T-helper 9 cell (primary cell): ENCODE measurements around the gene LDHD.
"Not testable (repeated sequence)": the region's sequence is repeated elsewhere in the genome, so short reads cannot be mapped to it uniquely, and the experiment has no call there.

ENCODE experiments used
- DNase-seq: peaks from one replicate; pipeline ENCODE4 v3.0.0-alpha.2; 2020

The LDHD gene

GRCh38 chr16:75099075-75099667 is 17.4 kb downstream of the LDHD start:
- no peak for DNase-seq

GRCh38 chr16:75097941-75098901 is 18.4 kb downstream of the LDHD start:
- peak; percentile 67 for DNase-seq

- no peak for DNase-seq
Measured at GRCh38 chr16:75097191-75097761, 19.3 kb downstream of the LDHD start.

DNA sequence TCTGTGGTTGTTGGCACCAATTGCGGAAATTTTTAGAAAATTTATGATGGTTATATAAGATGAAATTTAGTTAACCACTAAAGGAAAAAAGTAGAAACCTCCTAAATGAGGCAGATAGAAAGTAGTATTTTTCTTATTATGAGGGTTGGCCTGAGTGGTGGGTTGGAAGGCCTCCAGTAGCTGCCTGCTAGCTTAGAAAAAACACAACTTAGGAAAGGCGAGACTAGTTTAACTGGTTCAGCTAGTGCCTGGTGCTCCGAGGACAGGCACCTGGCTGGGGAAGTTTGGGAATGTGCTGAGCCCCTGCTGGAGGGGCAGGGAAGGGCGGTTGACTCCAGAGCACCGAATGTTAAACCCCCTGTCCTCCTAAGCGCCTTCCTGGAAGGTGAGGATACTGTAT is 19.9 kb downstream of the LDHD start:
- no peak for DNase-seq

DNA sequence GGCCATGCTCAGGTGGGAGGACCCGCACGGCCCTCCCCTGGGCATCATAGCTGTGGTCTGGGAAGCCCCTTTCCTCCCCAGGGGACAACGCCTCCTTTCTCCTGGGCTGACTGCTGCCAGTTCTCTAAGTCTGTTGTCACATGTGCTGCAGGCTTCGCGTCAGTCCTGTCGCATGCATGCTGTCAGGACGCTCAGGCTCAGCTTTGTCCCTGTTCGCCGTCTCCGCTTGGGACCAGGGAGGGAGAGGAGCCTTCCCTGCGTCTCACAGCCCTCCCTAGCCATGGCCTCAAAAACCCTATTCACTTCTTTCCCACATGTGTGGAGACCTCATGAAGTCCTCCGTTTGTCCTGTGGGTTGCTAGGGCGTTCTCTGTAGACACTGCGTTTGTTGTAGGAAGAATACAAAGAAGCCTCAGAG is 21.4 kb downstream of the LDHD start:
- DNase-seq: no peak

- no peak for DNase-seq
Measured at GRCh38 chr16:75093598-75094540, 22.7 kb downstream of the LDHD start.

GRCh38 chr16:75092777-75093176 is 23.8 kb downstream of the LDHD start:
- DNase-seq: no peak

DNA sequence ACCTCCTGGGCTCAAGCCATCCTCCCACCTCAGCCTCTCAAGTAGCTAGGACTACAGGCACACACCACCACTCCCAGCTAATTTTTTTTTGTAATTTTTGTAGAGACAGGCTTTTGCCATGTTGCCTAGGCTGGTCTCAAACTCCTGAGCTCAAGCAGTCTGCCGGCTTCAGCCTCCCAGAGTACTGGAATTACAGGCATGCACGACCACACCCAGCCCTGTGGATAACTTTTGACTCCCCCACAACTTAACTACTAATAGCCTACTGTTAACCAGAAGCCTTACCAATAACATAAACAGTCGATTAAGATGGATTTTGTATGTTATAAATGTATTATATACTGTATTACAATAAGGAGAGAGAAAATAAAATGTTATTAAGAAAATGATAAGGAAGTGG is 25.0 kb downstream of the LDHD start:
- DNase-seq: not testable (repeated sequence)

DNA sequence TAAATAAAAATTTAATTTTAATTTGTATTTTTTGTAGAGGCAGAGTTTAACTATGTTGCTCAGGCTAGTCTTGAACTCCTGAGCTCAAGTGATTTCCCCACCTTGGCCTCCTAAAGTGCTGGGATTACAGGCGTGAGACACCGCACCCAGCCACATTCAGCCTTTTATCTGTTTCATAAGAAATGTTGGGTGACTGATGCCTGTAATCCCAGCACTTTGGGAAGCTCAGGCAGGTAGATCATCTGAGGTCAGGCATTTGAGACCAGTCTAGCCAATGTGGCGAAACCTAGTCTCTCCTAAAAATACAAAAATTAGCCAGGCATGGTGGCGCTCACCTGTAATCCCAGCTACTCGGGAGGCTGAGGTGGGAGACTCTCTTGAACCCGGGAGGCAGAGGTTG is 25.7 kb downstream of the LDHD start:
- not testable (repeated sequence) for DNase-seq

- no peak for DNase-seq
Measured at GRCh38 chr16:75089486-75090202, 26.9 kb downstream of the LDHD start.

GRCh38 chr16:75088934-75089333 is 27.6 kb downstream of the LDHD start:
- DNase-seq: no peak

DNA sequence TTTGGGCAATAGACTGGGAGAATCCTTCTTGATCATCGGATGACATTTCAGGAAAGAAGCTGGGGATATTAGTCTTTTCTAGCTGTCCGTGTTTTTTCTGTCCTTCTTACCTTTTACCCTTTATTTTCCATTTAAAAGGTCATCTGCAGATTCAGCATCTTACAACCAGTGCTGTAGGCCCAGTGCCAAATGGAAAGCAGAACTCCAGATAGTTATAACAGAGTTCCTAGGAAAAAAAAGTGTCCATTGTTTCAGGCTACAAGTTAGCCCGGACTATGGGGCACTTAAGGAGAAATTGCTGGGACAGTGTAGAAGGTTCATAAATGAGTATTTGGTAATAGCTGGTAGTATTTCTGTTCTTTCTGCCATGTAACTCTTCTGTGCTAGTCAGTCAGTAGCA is 28.4 kb downstream of the LDHD start:
- no peak for DNase-seq

DNA sequence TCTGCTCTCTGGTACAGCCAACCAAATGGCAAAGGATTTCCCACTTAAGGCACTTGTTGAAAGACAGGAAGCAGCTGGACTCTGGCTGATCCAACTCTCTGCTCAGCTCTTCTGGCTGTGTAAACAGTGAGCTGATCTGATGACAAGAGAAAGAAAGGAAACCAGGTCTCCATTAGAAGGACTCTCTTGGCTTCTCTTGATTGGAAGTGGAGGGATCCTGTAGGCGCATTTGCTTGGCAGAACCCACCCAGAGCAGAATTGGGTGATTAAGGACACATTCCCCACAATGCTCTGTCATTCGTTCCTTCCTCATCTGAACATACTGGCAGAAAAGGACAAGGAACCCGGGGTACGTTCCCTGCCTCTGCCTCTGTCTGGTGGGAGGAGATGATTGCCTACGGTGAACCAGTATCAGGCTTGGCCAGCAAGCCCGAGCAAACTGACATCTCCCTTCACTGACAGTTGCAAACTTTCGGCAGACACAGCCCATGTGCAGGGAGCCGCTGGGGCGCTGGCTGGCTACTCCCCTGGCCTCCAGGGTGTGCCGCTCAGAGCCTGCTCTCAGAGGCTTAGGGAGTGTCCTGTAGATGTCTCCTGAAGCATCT is 29.1 kb downstream of the LDHD start:
- no peak for DNase-seq

DNA sequence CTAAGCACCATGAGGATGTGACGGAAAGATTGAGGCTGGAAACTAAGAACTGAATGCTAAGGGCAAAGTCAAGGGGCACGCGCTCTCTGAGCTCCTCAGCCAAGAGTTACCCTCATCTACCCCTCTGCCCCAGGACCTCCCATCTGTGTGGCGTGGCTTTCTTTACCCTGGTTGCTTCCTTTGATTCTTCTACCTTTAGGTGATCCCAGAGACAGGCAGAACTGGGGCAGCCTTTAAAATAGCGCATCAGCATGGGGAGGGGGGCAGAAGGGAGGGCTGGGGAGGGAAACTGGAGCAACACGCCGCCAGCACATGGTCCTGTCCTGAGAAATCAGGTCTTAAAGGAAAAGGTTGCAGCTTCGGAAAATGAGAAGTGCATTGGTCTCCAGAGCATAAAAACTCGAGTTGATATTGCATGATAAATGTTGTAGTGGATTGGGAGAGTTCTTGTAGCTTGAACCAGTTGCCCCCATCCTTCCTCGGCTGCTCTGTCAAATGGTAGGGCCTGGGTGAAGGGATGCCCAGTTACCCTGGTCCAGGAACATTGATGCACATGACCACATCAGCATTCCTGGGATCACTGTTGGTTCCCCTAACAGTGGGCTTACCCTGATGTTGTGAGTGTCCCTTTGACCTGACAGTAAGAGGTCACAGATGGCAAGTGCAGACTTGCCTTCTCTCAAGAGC is 29.7 kb downstream of the LDHD start:
- no peak for DNase-seq

DNA sequence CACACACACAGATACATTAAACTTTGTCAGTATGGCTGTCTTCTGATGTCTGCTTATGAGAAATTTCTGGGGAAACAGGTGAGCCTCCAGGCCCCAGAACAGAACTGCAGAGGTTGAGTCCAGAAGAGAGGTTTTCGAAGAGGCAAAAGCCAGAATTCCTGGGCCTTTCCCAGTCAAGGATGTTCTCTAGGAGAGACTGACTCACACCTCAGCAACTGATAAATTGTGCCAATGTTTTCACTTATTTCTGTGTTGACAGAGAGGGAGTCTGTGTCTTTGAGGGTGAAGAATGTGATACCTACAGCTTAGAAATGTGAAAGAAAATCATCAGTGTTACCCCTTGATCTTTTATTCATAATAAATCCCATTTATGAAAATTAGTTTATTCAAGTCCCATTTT is 30.3 kb downstream of the LDHD start:
- no peak for DNase-seq

- no peak for DNase-seq
Measured at GRCh38 chr16:75085556-75085955, 31.0 kb downstream of the LDHD start.

DNA sequence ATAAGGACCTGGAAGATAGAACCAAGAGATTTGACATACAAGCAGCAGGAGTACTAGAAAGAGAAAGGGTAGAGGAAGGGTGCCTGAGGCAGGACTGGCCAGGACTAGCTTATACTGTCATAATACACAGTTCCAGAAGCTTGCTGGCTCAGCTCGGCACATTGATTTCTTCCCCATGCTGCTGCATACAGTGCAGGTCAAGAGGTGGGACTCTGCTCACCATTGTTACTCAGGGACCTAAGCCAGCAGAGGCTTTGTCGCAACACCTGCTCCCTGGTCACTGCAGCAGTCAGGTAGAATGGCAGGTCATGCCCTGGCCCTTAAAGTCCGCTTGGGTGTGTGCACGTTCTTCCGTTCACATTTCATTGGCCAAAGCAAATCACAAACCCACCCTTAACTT is 32.8 kb downstream of the LDHD start:
- DNase-seq: no peak

DNA sequence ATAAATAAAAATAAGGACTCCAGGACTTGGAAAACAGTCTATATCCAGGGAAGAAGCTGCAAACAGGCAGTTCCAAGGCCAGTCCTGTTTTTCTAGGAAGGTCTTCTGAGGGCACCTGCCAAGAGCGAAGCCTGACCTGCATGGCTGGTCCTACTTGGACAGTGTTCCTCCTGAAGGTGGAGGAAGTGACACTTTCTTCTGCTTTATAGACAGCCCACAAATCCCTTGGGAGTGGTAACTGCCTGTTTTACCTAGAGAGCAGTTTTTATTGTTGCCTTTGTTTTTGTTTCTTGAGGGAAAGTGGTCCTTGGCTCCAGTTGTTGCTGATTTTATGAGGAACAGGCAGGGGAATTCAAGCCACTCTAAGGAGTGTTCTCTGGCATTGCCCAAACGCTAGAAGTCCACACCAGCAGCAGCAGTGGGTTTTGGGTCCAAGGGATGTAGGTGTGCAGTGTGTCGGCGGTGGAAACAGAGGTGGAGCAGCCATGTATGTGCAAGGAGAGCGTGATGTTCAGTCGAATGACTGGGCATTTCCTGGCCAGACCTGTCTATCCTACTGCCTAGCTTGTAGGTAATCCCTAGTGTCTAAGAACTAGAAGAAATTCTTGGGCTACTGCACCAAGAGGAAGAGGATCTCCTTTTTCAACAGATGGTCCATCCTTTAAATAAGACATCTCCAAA is 35.3 kb downstream of the LDHD start:
- no peak for DNase-seq

DNA sequence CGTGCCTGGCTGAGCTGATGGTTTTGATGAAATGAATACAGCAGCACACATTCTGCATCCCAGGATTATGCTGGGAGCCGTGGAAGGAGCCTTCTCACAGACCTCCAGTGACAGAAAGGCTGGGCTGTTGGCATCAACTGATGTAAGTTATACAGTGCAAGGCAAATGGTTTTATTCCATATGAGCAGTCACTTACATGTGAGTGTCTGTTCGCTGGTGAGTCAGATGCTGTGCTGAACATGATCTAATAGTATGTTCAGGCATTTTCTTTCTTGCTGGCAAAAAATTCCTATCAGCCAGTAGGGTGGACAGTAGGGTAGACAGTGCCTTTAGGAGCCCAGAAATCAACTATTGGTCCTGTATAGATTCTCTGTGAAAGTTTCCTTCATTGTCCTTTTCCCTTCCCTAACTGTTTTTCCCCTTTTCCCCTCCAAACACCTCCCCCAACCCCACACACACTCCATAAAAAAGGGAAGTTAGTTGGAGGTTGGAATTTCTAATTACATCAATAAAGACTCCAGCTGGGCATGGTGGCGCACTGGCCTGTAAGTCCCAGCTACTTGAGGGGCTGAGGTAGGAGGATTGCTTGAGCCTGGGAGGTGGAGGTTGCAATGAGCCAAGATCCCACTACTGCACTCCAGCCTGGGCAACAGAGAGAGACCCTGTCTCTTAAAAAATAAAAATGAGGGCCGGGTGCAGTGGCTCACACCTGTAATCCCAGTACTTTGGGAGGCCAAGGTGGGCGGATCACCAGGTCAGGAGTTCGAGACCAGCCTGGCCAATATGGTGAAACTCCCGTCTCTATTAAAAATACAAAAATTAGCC is 36.2 kb downstream of the LDHD start:
- no peak for DNase-seq
